Left lung (tissue), 10 donors: ENCODE measurements around the gene KLK8. TPM values are rescaled to one million over a fixed set of nuclear protein-coding genes. Genes with fewer than 3 reads are reported as not detected.

ENCODE experiments used
- ATAC-seq: fragments of 200-7000 bp; cut with Tn5 transposase; one replicate; pipeline ENCODE4 v1.9.1; 2020; ENCODE audit warnings: moderate library complexity
- DNase-seq, 4 donors: peaks; one replicate each; pipeline ENCODE4 v3.0.0-alpha.2; 2013 to 2020
- H3K27ac ChIP-seq, 2 donors: fragments of 200-600 bp; sonication (generic) in 1 of 2; one replicate each; pipeline versions ENCODE4 v1.5.0 to v1.8.0; 2020 to 2021
- H3K27me3 ChIP-seq, 2 donors: fragments of 200-600 bp; sonication (generic) in 1 of 2; one replicate each; pipeline versions ENCODE4 v1.5.0 to v1.8.0; 2020 to 2021
- H3K36me3 ChIP-seq, 2 donors: fragments of 200-600 bp; sonication (generic) in 1 of 2; one replicate each; pipeline versions ENCODE4 v1.5.0 to v1.8.0; 2020 to 2021
- H3K4me1 ChIP-seq, 2 donors: fragments of 200-600 bp; one replicate each; pipeline ENCODE4 v1.8.0; 2021
- H3K4me3 ChIP-seq, 2 donors: fragments of 200-600 bp; sonication (generic) in 1 of 2; one replicate each; pipeline versions ENCODE4 v1.5.0 to v1.8.0; 2020 to 2021; ENCODE audit warnings: mild to moderate bottlenecking in 1 of 2
- H3K9me3 ChIP-seq, 2 donors: fragments of 200-600 bp; sonication (generic) in 1 of 2; one replicate each; pipeline versions ENCODE4 v1.5.0 to v1.8.0; 2020 to 2021
- CTCF ChIP-seq, 2 donors: fragments of 200-600 bp; sonication (generic) in 1 of 2; IDR thresholded peaks; one replicate each; pipeline versions ENCODE4 v1.5.0 to v1.8.0; 2021; ENCODE audit warnings: antibody characterized with exemption in 2 of 2
- intact Hi-C, 2 donors: fragments of 100-400 bp; cut with DNase I; formaldehyde crosslinking; loops; one replicate each; pipeline versions ENCODE4 v1.11.2 to v1.14.2; 2022
- polyA plus RNA-seq, 6 donors: library from polyadenylated mRNA; unstranded; fragments of 120-200 nt; gene quantifications; one replicate each; pipeline ENCODE4 v1.2.1, GENCODE V29; 2013; ENCODE audit not compliant: insufficient read length in 6 of 6
- total RNA-seq, 2 donors: library from RNA; stranded (reverse); fragmentation: NEBNext Ultra II Directional; extraction: Animal tissue kit (Norgen Biotek cat#: 25700); gene quantifications; one replicate each; pipeline ENCODE4 v1.2.1, GENCODE V29; 2021
- donor health status: DM: no; HTN: yes; CAD: no.
- donor health status: DM: no; HTN: no; CAD: no.

The KLK8 gene
- total and polyA plus RNA-seq, 8 donors = 0.24 TPM; not detected in 7

- Histone ChIP-seq H3K27me3 (peaks cover 0 to 88% of the 10 kb centered on the region in 2 donors), H3K36me3 (no peaks in the 10 kb centered on the region), H3K9me3 (peaks cover 0 to 2% of the 10 kb centered on the region in 2 donors), H3K4me1 (no peaks in the 10 kb centered on the region), H3K4me3 (no peak overlapping the region), H3K27ac (no peak overlapping the region)
- ATAC-seq = no peak
- intact Hi-C loops = no loop called here
- no peak for DNase-seq
- no peak for TF ChIP-seq CTCF (IDR thresholded peaks at IDR 0.05)
Measured at GRCh38 chr19:51002542-51003311, 1.3 kb upstream of the KLK8 start.

- no peak overlapping the region for H3K4me3 ChIP-seq
- no peak for TF ChIP-seq CTCF (IDR thresholded peaks at IDR 0.05)
- H3K4me1 ChIP-seq = no peaks in the 10 kb centered on the region
- no peaks in the 10 kb centered on the region for H3K36me3 ChIP-seq
- ATAC-seq = no peak
- DNase-seq = no peak
- peaks cover 0 to 2% of the 10 kb centered on the region in 2 donors for H3K9me3 ChIP-seq
- intact Hi-C loops = no loop called here
- no peak overlapping the region for H3K27ac ChIP-seq
- peaks cover 0 to 83% of the 10 kb centered on the region in 2 donors for H3K27me3 ChIP-seq
Measured at GRCh38 chr19:51002089-51002532, 707 bp upstream of the KLK8 start.

- no peak for TF ChIP-seq CTCF (IDR thresholded peaks at IDR 0.05)
- no peak overlapping the region for H3K27ac ChIP-seq
- H3K4me1 ChIP-seq = no peaks in the 10 kb centered on the region
- DNase-seq (no peak), ATAC-seq (no peak)
- peaks cover 0 to 2% of the 10 kb centered on the region in 2 donors for H3K9me3 ChIP-seq
- no peaks in the 10 kb centered on the region for H3K36me3 ChIP-seq
- H3K27me3 ChIP-seq = peaks cover 0 to 77% of the 10 kb centered on the region in 2 donors
- no peak overlapping the region for H3K4me3 ChIP-seq
- intact Hi-C loops = no loop called here
Measured at GRCh38 chr19:51000981-51001380, 423 bp downstream of the KLK8 start.

GRCh38 chr19:51000426-51000825 lies 978 bp downstream of the KLK8 start:
- intact Hi-C loops = no loop called here

More at GRCh38 chr19:51000426-51000825, 978 bp downstream of the KLK8 start:
- Histone ChIP-seq H3K4me1 (no peaks in the 10 kb centered on the region), H3K27me3 (peaks cover 0 to 77% of the 10 kb centered on the region in 2 donors), H3K36me3 (no peaks in the 10 kb centered on the region), H3K27ac (no peak overlapping the region), H3K9me3 (peaks cover 0 to 2% of the 10 kb centered on the region in 2 donors), H3K4me3 (no peak overlapping the region)
- TF ChIP-seq CTCF (IDR thresholded peaks at IDR 0.05) = no peak
- ATAC-seq = no peak
- DNase-seq = no peak
